HG03025 (cell line): ENCODE results near the gene SULF2.

Experiments
- ATAC-seq: cut with Tn5 transposase; IDR thresholded peaks from one replicate; pipeline ENCODE4 v1.9.1; 2021; ENCODE audit warnings: mild to moderate bottlenecking, moderate library complexity; ENCODE audit not compliant: unreplicated experiment, low FRiP score

Gene SULF2

DNA sequence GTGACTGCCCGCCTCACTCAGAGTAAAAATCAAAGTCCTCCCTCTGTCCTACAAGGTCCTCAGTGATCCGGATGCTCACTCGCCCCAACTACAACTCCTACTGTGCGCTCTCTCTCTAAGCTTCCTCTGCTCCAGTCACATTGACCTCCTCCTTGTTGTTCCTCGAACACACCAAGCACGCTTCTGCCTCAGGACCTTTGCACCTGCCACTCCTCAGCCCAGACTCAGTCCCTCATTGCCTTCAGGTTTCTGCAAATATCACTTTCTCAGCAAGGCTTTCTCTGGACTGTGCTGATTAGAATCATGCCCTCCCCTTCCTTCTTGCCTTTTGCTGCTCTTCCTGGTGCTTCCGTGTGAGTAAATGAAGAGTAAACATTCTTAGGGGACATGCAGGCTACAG is 41.6 kb downstream of the SULF2 start:
- no peak for ATAC-seq

DNA sequence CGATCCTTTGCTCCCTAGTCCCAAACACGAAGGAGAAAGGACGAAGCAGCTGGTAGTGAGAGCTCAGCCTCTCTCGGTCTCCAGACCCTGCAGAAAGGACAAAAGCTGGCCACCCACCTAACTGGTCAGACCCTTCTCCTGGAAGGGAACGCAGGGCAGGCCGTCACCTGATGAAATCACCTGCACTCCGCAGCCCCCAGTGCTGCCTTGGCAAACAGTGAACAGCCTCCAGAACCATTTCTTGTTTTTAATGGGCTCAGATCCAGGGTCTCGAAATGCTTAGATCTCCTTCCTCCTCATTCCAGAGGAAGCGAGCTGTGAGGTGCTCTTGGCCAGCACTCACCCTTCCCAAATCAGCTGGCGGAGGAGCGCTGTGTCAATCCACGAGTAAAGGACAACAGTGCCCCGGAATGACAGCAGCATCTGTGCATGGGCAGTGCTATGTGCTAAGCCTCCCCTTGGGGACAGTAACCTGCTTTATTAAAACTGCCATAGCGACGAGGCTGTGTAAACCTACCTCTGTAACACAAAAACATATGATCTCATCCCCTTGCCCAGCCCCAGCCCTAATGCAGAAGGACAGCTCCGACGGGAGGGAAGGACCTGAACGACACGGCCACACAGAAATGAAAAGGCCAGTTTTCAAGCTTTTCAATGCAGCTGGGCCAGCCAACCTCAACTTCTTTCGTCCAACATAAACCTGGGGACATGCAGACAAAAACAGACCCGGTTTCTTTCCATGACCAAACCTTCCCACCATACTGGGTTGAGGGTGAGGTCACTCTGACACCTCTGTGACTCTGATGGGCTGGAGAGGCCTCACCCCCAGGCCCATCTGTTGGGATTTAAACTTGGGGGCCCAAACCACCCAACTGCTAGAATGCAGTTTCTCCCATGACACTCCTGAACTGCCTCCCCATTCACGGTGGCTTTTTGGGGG is 43.3 kb downstream of the SULF2 start:
- ATAC-seq = no peak

DNA sequence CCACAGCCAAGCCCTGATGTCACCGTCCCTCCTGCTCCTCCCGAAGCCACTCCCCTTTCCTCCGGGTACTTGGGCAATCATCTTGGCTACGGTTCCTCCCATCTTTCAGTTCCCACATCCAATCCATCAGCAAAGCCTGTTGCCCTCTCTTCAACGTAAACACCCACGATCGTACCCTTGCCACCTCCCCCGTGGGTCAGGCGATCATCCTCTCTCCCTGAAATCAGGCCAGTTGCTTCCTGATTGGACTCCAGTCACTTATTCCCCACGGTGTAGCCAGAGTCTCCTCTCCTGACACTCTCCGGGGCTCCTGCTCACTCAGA is 44.5 kb downstream of the SULF2 start:
- no peak for ATAC-seq

DNA sequence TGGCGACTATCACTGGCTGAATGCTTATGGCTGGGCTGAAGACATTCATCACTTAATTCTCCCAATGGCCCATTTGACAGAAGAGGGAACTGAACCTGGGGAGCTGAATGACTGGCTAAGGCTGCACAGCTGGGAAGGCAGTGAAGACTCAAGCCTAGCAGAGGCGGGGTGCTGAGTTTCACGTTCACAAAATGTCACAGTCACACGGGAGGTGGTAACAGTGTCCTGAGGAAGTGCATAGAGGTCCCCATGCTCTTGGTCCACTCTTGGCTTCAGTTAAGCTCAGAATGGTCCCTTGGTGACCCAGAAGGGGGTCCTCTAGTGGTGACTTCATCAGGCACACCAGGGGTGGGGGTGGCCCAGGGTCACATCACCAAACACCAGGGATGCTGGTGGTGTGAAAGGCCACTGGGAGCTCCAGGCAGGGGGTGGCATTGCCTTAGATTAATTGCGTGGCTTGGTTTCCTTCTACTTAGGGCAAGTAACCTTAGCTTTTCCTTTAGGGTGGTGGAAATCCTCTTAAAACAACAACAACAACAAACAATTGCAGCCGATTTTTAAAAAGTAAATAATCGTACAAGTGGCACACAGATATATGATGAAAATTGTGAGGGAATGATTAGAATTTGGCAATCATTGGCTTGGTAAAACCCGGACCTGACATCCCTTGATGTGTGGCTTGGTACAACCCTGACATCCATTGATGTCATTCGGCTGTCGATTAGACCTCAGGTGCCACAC is 45.0 kb downstream of the SULF2 start:
- ATAC-seq = no peak

DNA sequence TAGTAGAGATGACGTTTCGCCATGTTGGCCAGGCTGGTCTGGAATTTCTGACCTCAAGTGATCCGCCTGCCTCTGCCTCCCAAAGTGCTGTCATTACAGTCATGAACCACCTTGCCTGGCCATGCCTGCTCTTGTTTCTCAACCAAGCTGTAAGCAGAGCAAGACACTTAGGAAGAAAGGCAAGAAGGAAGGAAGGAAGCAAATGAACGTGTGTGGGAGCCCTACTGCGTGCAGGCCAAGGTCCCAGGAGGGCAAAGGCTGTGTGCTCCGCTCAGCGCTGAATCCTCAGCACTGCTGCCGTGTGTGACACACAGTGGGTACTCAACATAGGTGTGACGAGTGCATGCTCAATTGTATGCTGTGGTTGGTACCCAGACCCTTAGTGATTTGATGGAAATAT is 47.4 kb downstream of the SULF2 start:
- no peak for ATAC-seq

DNA sequence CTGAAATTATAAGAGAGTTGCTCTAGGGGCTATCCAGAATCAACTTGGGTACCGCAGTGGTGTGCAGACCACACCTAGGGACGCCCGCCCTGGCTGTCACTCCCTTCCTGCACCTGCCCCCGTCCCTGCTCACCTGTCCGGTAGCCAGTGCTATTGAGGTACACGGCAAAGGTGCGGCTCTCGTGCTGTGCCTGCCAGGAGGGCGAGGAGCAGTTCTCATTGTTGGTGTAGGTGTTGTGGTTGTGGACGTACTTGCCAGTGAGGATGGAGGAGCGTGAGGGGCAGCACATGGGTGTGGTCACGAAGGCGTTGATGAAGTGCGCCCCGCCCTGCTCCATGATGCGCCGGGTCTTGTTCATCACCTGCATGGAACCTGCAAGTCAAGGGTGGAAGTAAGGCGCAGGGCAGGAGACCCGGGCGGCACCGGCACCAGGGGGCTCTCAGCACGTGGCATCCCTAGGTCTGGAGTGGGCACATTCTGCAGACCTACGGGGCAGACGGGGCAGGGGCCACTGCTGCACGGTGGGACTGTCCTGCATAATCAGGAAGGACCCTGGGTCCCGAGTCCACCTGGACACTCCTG is 48.6 kb downstream of the SULF2 start:
- ATAC-seq = no peak

DNA sequence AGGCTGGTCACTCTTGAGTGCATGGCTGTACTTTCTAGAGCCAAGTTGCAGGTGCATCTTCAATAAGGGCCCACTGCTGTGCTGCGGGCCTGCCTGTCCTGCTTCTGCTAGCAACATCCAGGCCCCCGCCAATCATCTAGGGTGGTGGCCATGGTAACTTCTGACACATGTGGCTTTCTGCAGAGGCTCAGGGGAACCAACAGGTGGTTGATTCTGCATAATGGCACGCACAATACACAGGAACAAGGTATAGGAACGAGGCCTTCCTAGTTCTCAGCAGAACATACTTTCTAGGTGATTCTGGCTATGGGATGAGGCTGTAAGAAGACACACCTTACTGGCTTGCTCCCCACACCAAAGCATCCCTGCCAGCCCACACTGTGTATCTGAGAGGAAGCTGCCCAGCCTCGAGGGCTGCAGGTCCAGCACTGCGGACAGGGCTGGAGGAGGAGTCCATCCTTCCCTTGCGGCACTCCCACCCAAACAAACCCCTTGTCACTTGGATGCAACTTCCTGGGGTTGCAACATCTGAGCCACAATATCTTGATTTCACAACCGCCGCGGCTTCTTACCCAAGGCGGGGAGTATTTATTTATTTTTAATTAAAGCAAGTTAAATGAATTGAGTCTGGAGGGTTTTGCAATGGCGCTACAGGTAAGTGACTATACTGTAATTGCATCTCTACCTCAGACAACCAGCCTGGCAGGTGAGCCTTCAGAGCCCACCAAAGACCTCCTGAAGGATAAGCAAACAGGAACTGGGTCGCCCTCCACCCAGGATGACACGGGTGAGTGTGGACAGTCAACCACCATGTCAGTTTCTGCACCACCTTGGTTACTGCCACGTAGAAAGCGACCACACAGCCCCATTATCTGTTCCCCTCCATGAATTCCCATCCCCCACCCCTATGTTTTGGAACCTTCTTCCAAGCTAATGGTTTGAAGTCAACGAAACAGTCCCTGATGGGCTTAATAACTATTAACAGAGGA is 49.6 kb downstream of the SULF2 start:
- ATAC-seq = no peak

DNA sequence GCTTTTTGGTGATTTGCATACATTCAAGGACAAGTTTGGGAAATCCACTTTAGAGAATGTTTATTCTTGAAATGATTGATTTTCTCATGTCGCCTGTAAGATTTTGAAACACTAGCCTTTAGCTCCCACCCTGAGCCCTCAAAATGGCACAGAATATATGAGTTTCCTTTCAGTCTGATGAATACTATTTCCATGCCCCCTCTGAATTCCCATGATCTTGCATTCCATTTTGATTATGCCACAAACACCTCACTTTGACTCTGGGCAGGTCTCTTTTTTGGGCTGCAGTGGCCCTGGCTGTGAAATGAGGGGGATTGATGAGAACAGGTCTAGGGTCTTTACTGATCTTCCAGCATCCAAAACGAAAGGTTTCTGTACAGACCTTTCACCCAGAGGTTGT is 50.4 kb downstream of the SULF2 start:
- ATAC-seq = no peak

DNA sequence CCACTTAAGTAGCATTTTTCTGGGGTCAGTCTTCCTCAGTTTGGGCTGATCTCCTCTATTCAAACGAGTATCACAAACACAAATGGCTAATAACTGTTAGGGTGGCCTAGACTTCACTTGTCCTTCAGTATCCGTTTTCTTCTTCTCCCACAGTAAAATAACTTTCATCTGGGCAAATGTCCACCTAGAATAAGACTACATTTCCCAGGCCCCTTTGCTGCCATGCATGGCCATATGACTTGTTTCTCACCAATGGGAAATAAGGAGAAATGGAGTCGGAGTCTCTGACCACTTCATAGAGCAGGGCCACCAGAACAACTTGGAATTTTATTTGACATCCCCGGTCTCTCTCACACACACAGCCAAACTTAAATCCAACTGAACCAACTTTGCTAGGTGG is 51.4 kb downstream of the SULF2 start:
- no peak for ATAC-seq

DNA sequence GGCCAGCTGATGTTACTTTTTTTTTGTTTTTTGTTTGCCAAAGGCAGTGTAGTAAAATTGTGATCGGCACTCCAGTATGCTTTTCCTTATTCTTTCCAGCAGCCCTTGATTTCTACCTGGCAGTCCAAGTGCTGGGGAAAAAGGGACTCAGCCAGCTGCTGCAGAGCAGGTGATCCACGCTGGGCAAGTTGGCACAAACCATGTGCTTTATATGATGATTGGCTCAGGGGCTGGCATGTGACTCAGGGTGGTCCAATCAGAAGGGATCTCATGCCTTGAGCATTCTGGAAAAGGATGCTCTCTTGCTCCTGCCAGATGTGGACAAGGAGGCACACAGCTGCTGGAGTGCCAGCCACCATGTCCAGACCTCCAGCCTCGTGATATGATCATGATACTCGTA is 54.5 kb downstream of the SULF2 start:
- ATAC-seq = no peak

DNA sequence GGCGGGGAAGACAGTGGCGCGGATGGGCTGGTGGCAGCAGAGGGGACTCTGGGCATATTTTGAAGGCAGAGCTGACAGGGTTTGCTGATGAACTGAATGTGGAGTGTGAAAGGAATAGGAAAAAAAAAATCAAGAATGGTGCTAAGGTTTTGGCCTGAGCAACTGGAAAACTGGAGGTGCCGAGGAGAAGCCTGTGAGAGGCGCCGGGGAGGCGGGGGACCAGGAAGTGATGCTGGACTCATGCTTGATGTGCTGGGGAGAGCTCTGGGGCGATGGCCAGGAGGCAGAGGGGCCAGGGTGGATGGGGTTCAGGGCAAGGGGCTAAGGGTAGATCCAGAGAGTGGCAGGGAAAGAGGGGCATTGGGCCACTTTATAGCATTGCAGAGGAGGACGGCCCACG is 55.8 kb downstream of the SULF2 start:
- no peak for ATAC-seq

DNA sequence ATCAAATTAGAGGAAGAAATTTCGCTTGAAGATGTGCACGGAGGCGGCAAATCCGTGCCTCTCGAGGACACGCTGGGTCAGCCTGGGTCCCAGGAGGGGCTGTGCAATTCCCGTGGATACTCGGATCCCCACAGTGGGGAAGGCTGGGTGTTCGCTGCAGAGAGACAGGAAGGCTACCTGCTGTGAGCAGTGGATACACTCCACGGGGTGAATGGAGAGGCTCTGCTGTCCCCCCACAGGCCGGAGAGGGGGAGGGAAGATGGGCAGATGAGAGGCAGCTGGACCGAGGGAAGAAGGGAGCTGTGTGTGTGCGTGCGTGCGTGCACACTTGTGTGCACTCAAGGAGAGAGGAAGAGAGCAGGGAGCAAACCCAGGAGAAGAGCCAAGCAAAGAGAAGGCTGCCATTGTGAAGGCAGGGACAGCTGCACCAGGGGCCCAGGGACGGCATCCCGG is 57.3 kb downstream of the SULF2 start:
- ATAC-seq = no peak

DNA sequence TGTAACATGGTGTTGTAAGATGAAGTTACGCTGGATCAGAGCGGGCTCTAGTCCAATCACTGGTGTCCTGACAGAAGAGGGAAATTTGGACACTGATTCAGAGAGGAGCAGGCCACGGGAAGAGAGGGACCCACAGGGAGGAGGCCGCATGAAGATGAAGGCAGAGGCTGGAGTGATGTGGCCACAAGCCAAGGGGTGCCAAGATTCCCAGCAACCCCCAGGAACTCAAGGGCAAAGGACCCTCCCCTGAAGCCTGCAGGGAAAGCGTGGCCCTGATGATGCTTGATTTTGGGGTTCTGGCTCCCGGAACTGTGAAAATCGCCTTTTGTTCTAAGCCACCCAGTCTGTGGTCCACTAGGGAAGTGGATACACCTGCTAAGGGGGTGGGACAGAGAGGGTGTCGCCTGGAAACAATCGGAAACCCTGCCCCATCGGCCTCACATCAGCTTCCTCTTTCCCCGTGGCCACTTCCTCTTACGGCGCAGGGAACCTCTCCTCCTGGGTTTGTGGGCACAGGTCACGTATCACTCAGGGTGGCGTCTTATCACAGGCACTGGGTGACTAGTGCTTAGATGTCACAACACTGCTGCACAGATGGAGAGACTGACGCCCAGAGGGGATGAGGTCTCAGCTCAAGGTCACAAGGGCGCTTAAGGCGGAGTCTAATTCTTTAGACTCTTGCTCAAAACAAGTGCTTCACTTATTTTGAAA is 58.0 kb downstream of the SULF2 start:
- no peak for ATAC-seq

DNA sequence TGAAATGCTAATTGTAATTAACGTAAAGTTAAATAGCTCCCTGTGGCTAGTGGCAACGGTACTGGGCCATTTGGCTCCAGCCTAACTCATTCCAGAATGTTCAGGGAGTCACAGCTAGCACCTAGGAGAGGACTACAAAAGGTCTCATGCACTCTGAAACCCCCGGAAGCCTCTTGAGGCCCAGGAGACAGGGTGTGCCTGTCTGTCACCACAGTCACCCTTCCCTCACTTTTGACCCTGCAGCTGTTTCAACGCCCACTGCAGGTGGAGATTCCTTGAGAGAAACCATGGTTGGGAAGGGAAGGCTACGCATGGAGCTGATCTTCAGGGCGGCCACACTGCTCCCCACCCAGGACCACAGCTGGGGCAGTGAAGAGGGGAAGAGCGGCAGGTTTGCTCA is 58.6 kb downstream of the SULF2 start:
- ATAC-seq = no peak

DNA sequence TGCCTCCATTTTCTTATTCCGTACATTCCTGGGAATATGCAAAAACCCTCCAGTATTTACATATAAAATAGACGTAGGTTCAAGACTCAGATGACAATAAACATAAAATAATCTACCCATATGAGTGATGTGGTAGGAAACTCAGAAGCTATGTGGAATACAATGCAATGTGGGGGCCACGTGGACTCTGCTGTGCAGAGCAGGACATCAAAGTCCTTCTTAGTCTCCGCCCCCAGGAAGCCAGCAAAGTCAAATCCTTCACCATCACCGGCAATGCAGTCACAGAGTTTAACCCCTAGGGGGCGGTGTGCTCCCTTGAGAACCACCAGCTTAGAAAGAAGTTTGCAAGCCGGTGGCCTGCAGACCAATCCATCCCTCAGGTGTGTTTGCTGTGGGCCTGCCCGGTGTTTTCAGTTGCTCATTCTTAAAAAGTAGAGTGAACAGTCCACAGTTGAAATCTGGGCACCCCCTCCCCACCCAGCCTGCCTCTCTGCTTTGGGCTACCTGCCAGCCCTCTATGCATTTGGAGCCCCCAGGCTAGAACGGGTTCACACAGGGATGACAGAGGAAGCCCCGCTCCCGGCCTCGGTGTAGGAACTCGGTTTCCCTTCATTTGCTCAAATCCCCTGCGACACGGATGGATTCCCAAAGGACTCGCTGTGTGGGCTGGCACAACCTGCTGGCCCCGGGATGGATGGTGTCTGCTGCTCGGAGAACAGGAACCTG is 59.9 kb downstream of the SULF2 start:
- ATAC-seq = no peak

DNA sequence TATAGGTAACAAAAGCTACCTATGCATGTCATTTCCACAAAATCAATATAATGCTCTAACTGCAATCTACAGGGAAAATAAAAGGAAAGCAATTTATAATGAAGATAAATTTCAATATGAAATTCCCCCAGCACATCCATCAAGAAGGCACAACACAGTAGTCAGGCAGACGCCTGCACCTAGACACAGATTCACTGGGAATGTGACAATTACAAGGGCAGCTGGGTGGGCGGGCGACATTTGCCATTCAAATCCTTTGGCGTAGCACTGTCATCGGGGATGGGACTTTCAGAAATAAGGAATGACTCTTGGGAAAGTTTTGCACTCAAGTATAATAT is 60.4 kb downstream of the SULF2 start:
- ATAC-seq = no peak

DNA sequence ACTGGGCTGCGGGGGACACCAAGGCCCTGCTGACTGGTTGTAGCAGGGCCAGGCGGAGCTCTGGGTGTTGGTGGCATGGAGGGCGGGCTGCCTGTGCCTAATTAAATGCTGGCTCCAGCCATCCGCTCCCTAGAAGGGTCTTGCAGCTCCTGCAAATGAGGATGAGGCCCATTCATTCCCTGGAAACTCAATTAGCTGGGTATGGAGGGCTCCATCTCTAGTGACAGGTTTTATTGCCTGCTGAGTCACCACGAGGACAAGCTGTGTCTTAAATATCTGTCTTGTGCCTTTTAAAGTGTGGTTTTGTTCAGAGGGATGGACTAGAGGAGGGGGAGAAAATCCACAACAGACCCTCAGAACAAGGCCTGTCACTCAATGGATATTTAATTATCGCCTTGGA is 60.9 kb downstream of the SULF2 start:
- no peak for ATAC-seq

DNA sequence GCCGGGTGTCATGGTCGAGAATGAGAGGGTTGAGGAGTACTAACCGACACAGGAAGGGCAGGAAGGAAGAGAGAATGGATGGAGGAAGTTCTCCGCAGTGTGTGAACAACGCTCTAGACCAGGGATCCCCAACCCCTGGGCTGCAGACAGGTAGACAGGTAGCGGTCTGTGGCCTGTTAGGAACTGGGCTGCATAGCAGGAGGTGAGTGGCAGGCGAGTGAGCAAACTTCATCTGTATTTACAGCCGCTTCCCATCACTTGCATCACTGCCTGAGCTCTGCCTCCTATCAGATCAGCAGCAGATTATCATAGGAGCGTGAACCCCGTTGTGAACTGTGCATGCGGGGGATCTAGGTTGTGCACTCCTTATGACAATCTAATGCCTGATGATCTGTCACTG is 62.0 kb downstream of the SULF2 start:
- ATAC-seq = no peak
